Pancreas (tissue), 10 donors: ENCODE data around the gene NBR1. TPM values are rescaled to one million over a fixed set of nuclear protein-coding genes. Genes with fewer than 3 reads are reported as not detected.

Experiments used
- ATAC-seq, 4 donors: fragments of 200-7000 bp; cut with Tn5 transposase; one replicate each; pipeline versions ENCODE4 v1.8.0 to v1.9.1; 2020; ENCODE audit warnings: mild to moderate bottlenecking in 4 of 4, moderate library complexity in 4 of 4
- DNase-seq, 6 donors: peaks; one replicate each; pipeline ENCODE4 v3.0.0-alpha.2; 2020
- FAIRE-seq: peaks from 2 replicates; lab custom pipeline; 2012; peaks lifted over from hg19 to GRCh38; lab: Jason Lieb, UNC
- H3K27ac ChIP-seq, 4 donors: fragments of 200-600 bp; sonication (generic); 1 replicate in 3 of 4; 2 replicates in 1 of 4; pipeline versions ENCODE4 v1.5.0 to v1.8.0; 2020
- H3K27me3 ChIP-seq, 4 donors: fragments of 200-600 bp; one replicate each; pipeline ENCODE4 v1.8.0; 2021
- H3K36me3 ChIP-seq, 3 donors: fragments of 200-600 bp; sonication (generic) in 1 of 3; one replicate each; pipeline versions ENCODE4 v1.5.0 to v1.8.0; 2020 to 2021
- H3K4me1 ChIP-seq, 3 donors: fragments of 200-600 bp; one replicate each; pipeline ENCODE4 v1.8.0; 2021
- H3K4me3 ChIP-seq, 4 donors: fragments of 200-600 bp; sonication (generic) in 2 of 4; one replicate each; pipeline versions ENCODE4 v1.5.0 to v1.8.0; 2020 to 2021
- H3K9me3 ChIP-seq, 4 donors: fragments of 200-600 bp; one replicate each; pipeline ENCODE4 v1.8.0; 2021
- CTCF ChIP-seq, 4 donors: fragments of 200-600 bp; sonication (generic) in 3 of 4; IDR thresholded peaks; one replicate each; pipeline versions ENCODE4 v1.5.0 to v1.8.0; 2021; ENCODE audit warnings: antibody characterized with exemption in 4 of 4
- WGBS, 2 donors: extraction: QIAGEN DNeasy Blood & Tissue Kit; methylation state at CpG; one replicate each; pipeline ENCODE4 v1.1.7; 2013; 5-methylcytosine and 5-hydroxymethylcytosine counted together
- intact Hi-C, 3 donors: fragments of 100-400 bp; cut with DNase I; formaldehyde crosslinking; loops; one replicate each; pipeline versions ENCODE4 v1.11.1 to v1.14.2; 2022
- polyA plus RNA-seq, 2 donors: library from polyadenylated mRNA; stranded (reverse); fragments of 200-250 nt; gene quantifications; one replicate each; pipeline ENCODE4 v1.2.3, GENCODE V29; 2013
- total RNA-seq, 6 donors: library from RNA; stranded (reverse); fragmentation: NEBNext Ultra II Directional in 4 of 6; extraction: Animal tissue kit (Norgen Biotek cat#: 25700) in 4 of 6; gene quantifications; one replicate each; pipeline versions ENCODE4 v1.2.1 to v1.2.4, GENCODE V29; 2021 to 2023
- donor health status: healthy with polysubstance abuse.
- donor health status: DM: no; HTN: no; CAD: no; lungs with moderate emphysema.
- donor health status: DM: no; HTN: no; CAD: no.
- donor health status: control.
- donor health status: control.
- donor health status: Bipolar disorder and iron deficiency.
- donor health status: DM: yes; HTN: yes; CAD: no.
- donor health status: DM: no; HTN: no; CAD: no.
- donor health status: DM: no; HTN: no; CAD: no.
- donor health status: DM: yes; HTN: yes; CAD: no.

The NBR1 gene
- total and polyA plus RNA-seq, 8 donors, result 15.5 to 54.0 (median 31.4) TPM

- WGBS, 2 donors, result 48 to 58% methylated on average over 4 of the region's 4 CpGs
- no peak for TF ChIP-seq CTCF (IDR thresholded peaks at IDR 0.05)
- H3K4me1 ChIP-seq, result peaks cover 8 to 27% (median 15%) of the 10 kb centered on the region in 3 donors
- no peak overlapping the region for H3K27ac ChIP-seq
- H3K4me3 ChIP-seq, result no peak overlapping the region
- H3K9me3 ChIP-seq, result no peaks in the 10 kb centered on the region
- DNase-seq (no peak), ATAC-seq (no peak), FAIRE-seq (no peak)
- intact Hi-C loops, result loop anchor here in 1 of 3 donors (10.0 kb wide), 1 partner anchor 212 kb away; the partner anchor contains the start of gene IFI35
- no peaks in the 10 kb centered on the region for H3K36me3 ChIP-seq
- no peaks in the 10 kb centered on the region for H3K27me3 ChIP-seq
Observed at GRCh38 chr17:43216762-43217613, 46.0 kb downstream of the NBR1 start.

GRCh38 chr17:43217614-43218087, 46.6 kb downstream of the NBR1 start:
- ATAC-seq (no peak), DNase-seq (no peak), FAIRE-seq (no peak)
- H3K4me3 ChIP-seq, result no peak overlapping the region
- TF ChIP-seq CTCF (IDR thresholded peaks at IDR 0.05), result no peak
- H3K9me3 ChIP-seq, result no peaks in the 10 kb centered on the region
- H3K36me3 ChIP-seq, result no peaks in the 10 kb centered on the region
- peaks cover 6 to 22% (median 11%) of the 10 kb centered on the region in 3 donors for H3K4me1 ChIP-seq
- intact Hi-C loops, result loop anchor here in 1 of 3 donors (10.0 kb wide), 1 partner anchor 213 kb away; the partner anchor contains the start of gene IFI35
- WGBS, 2 donors, result 91 to 100% methylated on average over 2 of the region's 2 CpGs
- H3K27ac ChIP-seq, result no peak overlapping the region
- no peaks in the 10 kb centered on the region for H3K27me3 ChIP-seq

GRCh38 chr17:43219001-43219400, 48.0 kb downstream of the NBR1 start:
- intact Hi-C loops, result loop anchor here in 1 of 3 donors (10.0 kb wide), 1 partner anchor 214 kb away; the partner anchor contains the start of gene IFI35
- Histone ChIP-seq H3K4me1 (peaks cover 6 to 11% (median 11%) of the 10 kb centered on the region in 3 donors), H3K36me3 (no peaks in the 10 kb centered on the region), H3K27ac (no peak overlapping the region), H3K9me3 (no peaks in the 10 kb centered on the region), H3K27me3 (no peaks in the 10 kb centered on the region), H3K4me3 (no peak overlapping the region)
- 89 to 94% methylated on average over 2 of the region's 2 CpGs for WGBS, 2 donors
- no peak for ATAC-seq
- DNase-seq, result peak in 1 of 6 donors; percentile 3
- FAIRE-seq, result no peak
- no peak for TF ChIP-seq CTCF (IDR thresholded peaks at IDR 0.05)

GRCh38 chr17:43219746-43220380, 48.8 kb downstream of the NBR1 start:
- H3K36me3 ChIP-seq, result no peaks in the 10 kb centered on the region
- TF ChIP-seq CTCF (IDR thresholded peaks at IDR 0.05), result no peak
- no peak overlapping the region for H3K4me3 ChIP-seq
- 79 to 85% methylated on average over 8 of the region's 8 CpGs for WGBS, 2 donors
- no peak for FAIRE-seq
- H3K27me3 ChIP-seq, result no peaks in the 10 kb centered on the region
- H3K9me3 ChIP-seq, result no peaks in the 10 kb centered on the region
- intact Hi-C loops, result loop anchor here in 1 of 3 donors (5.0 to 10.0 kb wide), 2 partner anchors 97 to 215 kb away; partner anchors contain the start of gene IFI35
- DNase-seq, result peak in 1 of 6 donors; percentile 6
- peaks cover 6 to 11% (median 11%) of the 10 kb centered on the region in 3 donors for H3K4me1 ChIP-seq
- no peak for ATAC-seq
- H3K27ac ChIP-seq, result no peak overlapping the region
